ENCODE measurements around the gene RAP2A.

Gene RAP2A

GRCh38 chr13:97492684-97493371 lies 58.9 kb downstream of the RAP2A start:
- DNase-seq: no peak

- no peak for DNase-seq
Observed at GRCh38 chr13:97493456-97493855, 59.5 kb downstream of the RAP2A start.

- DNase-seq: no peak
Observed at GRCh38 chr13:97495678-97496077, 61.7 kb downstream of the RAP2A start.

- DNase-seq: no peak
Observed at GRCh38 chr13:97496511-97496910, 62.5 kb downstream of the RAP2A start.

DNA sequence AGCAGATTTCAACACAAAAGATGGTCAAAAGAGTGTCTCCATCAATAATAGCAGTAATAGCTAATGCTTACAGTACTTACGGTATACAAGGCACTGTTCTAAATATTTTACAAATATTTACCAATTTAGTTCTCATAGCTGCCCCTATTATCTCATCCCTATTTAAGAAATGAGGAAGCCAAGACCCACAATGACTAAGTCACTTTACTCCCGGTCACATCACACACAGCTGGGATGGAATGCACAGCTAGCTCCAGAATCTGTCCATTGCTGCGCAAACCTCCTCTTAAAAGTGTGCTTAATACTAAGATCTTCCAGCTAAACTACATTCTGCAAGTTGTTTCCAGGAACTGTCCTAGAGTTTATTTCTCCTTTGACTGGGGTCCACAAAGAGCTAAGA lies 63.4 kb downstream of the RAP2A start:
- DNase-seq: no peak

DNA sequence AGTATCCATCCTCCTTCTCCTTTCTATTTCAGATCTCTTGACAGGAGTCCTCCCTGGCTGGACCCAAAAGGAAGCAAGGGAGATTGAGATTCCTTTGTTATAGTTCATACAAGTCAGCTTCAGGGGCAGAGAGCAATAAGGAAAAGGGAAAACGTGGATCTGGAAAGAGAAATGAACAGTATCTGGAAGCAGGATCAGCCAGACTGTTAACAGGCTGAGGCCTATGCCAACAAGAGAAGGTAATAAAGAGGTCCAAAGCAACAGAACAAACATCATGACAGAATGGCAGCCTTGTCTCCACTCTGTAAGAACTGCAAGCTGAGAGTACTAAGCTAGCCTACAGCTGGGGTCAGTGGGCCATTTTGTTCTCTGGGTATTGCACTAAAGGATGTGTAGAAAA lies 64.5 kb downstream of the RAP2A start:
- DNase-seq: no peak

DNA sequence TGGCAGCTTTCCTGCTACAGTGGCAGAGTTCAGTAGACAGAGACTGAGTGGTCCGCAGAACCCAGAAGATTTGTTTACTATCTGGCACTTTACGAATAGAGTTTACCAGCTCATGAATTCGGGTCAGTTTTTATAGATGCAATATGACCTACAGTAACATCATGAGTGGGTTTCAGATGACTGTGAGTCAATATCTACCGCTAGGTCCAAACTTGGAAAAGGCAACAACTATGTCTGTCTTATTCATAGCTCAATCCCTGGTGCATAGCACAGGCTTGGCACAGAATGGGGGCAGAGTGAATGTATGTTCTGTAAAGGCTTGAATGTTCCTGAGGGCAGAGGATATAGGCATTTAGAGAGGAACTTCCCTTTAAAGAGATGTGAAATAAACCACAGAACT lies 65.2 kb downstream of the RAP2A start:
- no peak for DNase-seq

DNA sequence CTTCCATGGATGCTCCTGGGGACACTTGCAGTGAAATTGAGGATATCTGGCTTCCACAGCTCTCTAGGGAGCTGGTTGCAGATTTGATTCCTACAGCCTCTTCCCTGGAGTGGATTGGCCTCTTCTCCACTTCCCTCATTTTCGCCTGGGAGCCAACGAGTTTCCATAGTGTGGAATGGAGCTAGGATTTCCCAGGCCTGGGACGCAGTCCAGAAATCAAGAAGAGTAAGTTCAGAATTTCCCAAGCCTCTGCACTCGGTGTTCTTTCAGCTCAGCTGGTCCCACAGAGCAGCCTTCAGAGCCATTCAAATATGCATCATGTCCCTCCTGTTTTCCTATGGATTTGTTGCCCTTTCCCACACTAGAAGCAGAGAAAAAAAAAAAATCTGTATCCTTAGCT lies 68.2 kb downstream of the RAP2A start:
- DNase-seq: peak in 6 of 56 donors; percentile 1 to 40 (median 5)

GRCh38 chr13:97502706-97503105 lies 68.7 kb downstream of the RAP2A start:
- no peak for DNase-seq

DNA sequence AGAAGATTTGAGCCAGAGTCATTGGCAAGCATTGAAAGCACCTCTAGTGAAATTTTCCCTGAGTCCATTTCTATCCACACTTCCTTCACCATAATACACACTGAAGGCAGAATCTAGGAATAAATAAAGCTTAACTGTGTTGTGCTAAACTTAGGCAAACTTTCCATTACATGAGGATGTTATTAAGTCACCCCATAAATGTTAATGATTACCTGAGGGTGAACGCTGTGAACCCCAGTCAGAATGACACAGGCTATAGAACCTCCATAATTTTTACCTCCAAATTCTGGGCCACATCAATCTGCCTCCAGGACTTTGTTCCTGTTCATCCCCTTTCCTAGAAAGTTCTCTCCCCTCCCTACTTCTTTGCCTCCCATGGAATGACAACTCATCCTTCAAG lies 71.0 kb downstream of the RAP2A start:
- no peak for DNase-seq

- peak in 12 of 56 donors; percentile 2 to 31 (median 8) for DNase-seq
Observed at GRCh38 chr13:97506511-97506910, 72.5 kb downstream of the RAP2A start.

GRCh38 chr13:97512732-97513131 lies 78.8 kb downstream of the RAP2A start:
- no peak for DNase-seq

DNA sequence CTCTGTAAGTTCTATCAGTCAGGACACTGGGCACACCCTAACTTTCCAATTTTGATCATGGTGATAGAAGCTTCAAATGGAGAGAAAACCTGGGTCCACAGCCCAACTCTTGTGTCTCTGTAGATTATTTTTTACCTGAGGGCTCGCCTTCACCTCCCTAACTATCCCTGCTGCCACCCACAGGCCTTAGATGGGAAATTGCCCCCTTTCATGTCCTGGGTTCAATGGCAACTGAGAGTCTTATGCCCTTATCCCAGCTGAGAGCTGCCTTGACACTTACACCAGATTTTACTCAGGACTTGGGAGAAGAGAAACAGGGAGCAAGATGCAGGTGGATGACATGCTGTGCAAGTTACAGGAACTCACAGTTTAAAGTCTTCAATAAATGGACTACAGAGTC lies 81.7 kb downstream of the RAP2A start:
- no peak for DNase-seq

DNA sequence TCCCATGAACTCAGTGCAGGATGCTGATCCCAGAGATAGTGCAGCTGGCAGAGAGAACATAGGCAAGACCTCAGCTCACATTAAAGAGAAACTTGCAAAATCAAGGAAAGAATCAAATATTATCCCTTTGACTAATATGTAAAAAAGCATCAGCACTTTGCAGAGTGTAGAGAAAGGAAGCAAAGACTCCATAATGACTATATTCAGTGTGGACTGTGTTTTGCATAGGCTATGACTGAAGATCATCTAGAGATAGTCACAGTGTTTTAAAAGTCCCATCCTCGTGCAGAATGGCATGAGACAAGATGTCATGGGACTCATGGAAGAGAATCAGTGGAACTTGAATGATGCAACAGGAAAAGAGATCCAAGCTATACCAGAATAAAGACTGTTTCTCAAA lies 84.0 kb downstream of the RAP2A start:
- DNase-seq: no peak

Data from amygdala (tissue), 56 donors.